GM12878 (cell line): ENCODE data around the gene ATP5F1B. TPM values are rescaled to one million over a fixed set of nuclear protein-coding genes. Genes with fewer than 3 reads are reported as not detected.

Source experiments
- ATAC-seq: fragments of 200-7000 bp; cut with Tn5 transposase; 3 replicates; pipeline ENCODE4 v1.9.1; 2020; ENCODE audit warnings: mild to moderate bottlenecking, moderate library complexity
- BruUV-seq: library from RNA; stranded (reverse); fragments of 400-500 nt; replicated peaks from 2 replicates; lab custom pipeline; 2021; lab: Mats Ljungman, UMichigan
- CTCF ChIA-PET: fragments of 300-600 bp; sonication (Branson Sonifier 250); formaldehyde crosslinking; extraction: SDS; loops from one replicate; lab custom pipeline; 2021; ENCODE audit warnings: inconsistent platforms; lab: Yijun Ruan, JAX
- POLR2A ChIA-PET: fragments of 350-600 bp; formaldehyde crosslinking; extraction: SDS; loops from one replicate; lab custom pipeline; 2021; ENCODE audit warnings: inconsistent platforms; lab: Charles Lee
- RAD21 ChIA-PET: fragments of 300-600 bp; sonication (Branson Sonifier 250); formaldehyde crosslinking; loops from one replicate; lab custom pipeline; 2023; ENCODE audit warnings: antibody characterized with exemption; ENCODE audit not compliant: unreplicated experiment; lab: Charles Lee
- SMC1A ChIA-PET: fragments of 300-600 bp; sonication (Branson Sonifier 250); formaldehyde crosslinking; loops from one replicate; lab custom pipeline; 2023; ENCODE audit not compliant: unreplicated experiment, uncharacterized antibody; lab: Charles Lee
- DNase-seq: peaks from one replicate; pipeline ENCODE4 v3.0.0-alpha.2; 2011; ENCODE audit warnings: low read depth, low spot score
- FAIRE-seq: peaks from 3 replicates; lab custom pipeline; 2011; peaks lifted over from hg19 to GRCh38; lab: Jason Lieb, UNC
- H2AFZ ChIP-seq: 2 replicates; pipeline ENCODE4 v1.6.0; 2011; ENCODE audit warnings: low read depth, low read length, control low read depth; ENCODE audit not compliant: control insufficient read depth
- H3K27ac ChIP-seq: 2 replicates; pipeline ENCODE4 v1.5.1; 2011; ENCODE audit warnings: control low read depth; ENCODE audit not compliant: control insufficient read depth, insufficient read depth
- H3K27me3 ChIP-seq, 2 experiments: replicated peaks in 1 of 2; 2 replicates each; pipeline versions ENCODE4 v1.6.0 to v1.6.1; 2011; ENCODE audit warnings: low read length in 1 of 2; ENCODE audit not compliant: control insufficient read depth in 2 of 2, insufficient read depth in 2 of 2
- H3K36me3 ChIP-seq, 2 experiments: 2 replicates each; pipeline ENCODE4 v1.5.1; 2011; ENCODE audit warnings: low read length in 1 of 2; ENCODE audit not compliant: control insufficient read depth in 2 of 2, insufficient read depth in 2 of 2
- H3K4me1 ChIP-seq: 2 replicates; pipeline ENCODE4 v1.6.1; 2011; ENCODE audit warnings: mild to moderate bottlenecking, low read length, moderate library complexity, mixed read lengths; ENCODE audit not compliant: control insufficient read depth, insufficient read depth
- H3K4me2 ChIP-seq: 2 replicates; pipeline ENCODE4 v1.6.0; 2011; ENCODE audit warnings: control low read depth; ENCODE audit not compliant: control insufficient read depth, insufficient read depth
- H3K4me3 ChIP-seq: fragments of 200-600 bp; sonication (generic); 2 replicates; pipeline ENCODE4 v1.5.1; 2016
- H3K79me2 ChIP-seq: 2 replicates; pipeline ENCODE4 v1.6.0; 2011; ENCODE audit warnings: low read length; ENCODE audit not compliant: control insufficient read depth, insufficient read depth
- H3K9ac ChIP-seq: 2 replicates; pipeline ENCODE4 v1.8.0; 2011; ENCODE audit warnings: low read length, control low read depth, mixed read lengths; ENCODE audit not compliant: control insufficient read depth, insufficient read depth
- H3K9me3 ChIP-seq: replicated peaks from 3 replicates; pipeline ENCODE4 v1.5.1; 2011; ENCODE audit warnings: mild to moderate bottlenecking, low read length; ENCODE audit not compliant: control insufficient read depth, insufficient read depth
- H4K20me1 ChIP-seq: 2 replicates; pipeline ENCODE4 v1.6.0; 2011; ENCODE audit not compliant: control insufficient read depth, insufficient read depth
- NFIC ChIP-seq: IDR thresholded peaks from 2 replicates; pipeline ENCODE4 v1.6.1; 2012; ENCODE audit warnings: low read depth, mild to moderate bottlenecking, inconsistent platforms, low read length, moderate library complexity
- POLR2A ChIP-seq: IDR thresholded peaks from 2 replicates; pipeline ENCODE4 v1.6.1; 2011; ENCODE audit warnings: low read depth, mild to moderate bottlenecking, low read length
- RB1 ChIP-seq: fragments of 450-650 bp; formaldehyde crosslinking; IDR thresholded peaks from 2 replicates; pipeline ENCODE4 v1.6.1; 2017; ENCODE audit warnings: mild to moderate bottlenecking, borderline replicate concordance
- SIX5 ChIP-seq: IDR thresholded peaks from 2 replicates; pipeline ENCODE4 v1.6.1; 2011; ENCODE audit warnings: mild to moderate bottlenecking, low read depth, low read length, moderate library complexity; ENCODE audit not compliant: severe bottlenecking
- TCF3 ChIP-seq: IDR thresholded peaks from 2 replicates; pipeline ENCODE4 v1.6.1; 2012; ENCODE audit warnings: low read depth, mild to moderate bottlenecking, low read length, borderline replicate concordance; ENCODE audit not compliant: insufficient read depth
- ZNF384 ChIP-seq: IDR thresholded peaks from 2 replicates; pipeline ENCODE4 v1.6.1; 2012; ENCODE audit warnings: low read depth, mild to moderate bottlenecking, low read length, improper control_type of control experiment, borderline replicate concordance
- ZZZ3 ChIP-seq: IDR thresholded peaks from 2 replicates; pipeline ENCODE4 v1.6.1; 2011; ENCODE audit warnings: low read depth; ENCODE audit not compliant: control insufficient read depth, insufficient read length
- WGBS: methylation state at CpG from one replicate; pipeline ENCODE4 v1.1.6; 2016; ENCODE audit warnings: low lambda C conversion rate; ENCODE audit not compliant: insufficient replicate concordance, insufficient coverage; ENCODE audit errors: missing lambda C conversion rate; 5-methylcytosine and 5-hydroxymethylcytosine counted together
- in situ Hi-C: fragments of 300-500 bp; cut with MboI; formaldehyde crosslinking; loops from 9 replicates; pipeline ENCODE4 v1.14.3; 2018; ENCODE audit warnings: mixed read lengths
- intact Hi-C: fragments of 100-400 bp; cut with micrococcal nuclease; formaldehyde crosslinking; loops from one replicate; pipeline ENCODE4 v1.14.2; 2022; ENCODE audit not compliant: unreplicated experiment
- polyA plus RNA-seq, 11 experiments: library from polyadenylated mRNA; depleted of rRNA in 4 of 11; unstranded in 6 of 11; stranded (reverse) in 5 of 11; fragments of >200 nt; fragmentation: Nextera tagmentation in 4 of 11; fragmentation: Illumina TruSeq in 1 of 11; extraction: Ambion mirVana in 4 of 11; extraction: Trizol in 1 of 11; gene quantifications; 1 replicate in 1 of 11; 2 replicates in 10 of 11; pipeline versions ENCODE4 v1.2.1 to v1.2.3, GENCODE V29; 2011 to 2016; ENCODE audit warnings: inconsistent platforms in 2 of 11, missing spikeins in 2 of 11, low read depth in 1 of 11
- total RNA-seq, 4 experiments: library from RNA; depleted of rRNA in 3 of 4; stranded (reverse); fragments of >200 nt in 3 of 4; fragmentation: Illumina TruSeq in 1 of 4; extraction: Trizol in 1 of 4; gene quantifications; 2 replicates each; pipeline versions ENCODE4 v1.2.1 to v1.2.3, GENCODE V29; 2013 to 2021
- TF ChIP-seq, protein P1 (sequence below): IDR thresholded peaks from 2 replicates; pipeline ENCODE4 v1.6.1; 2012; ENCODE audit warnings: low read depth, low read length, improper control_type of control experiment
- TF ChIP-seq, protein P2 (sequence below): fragments of 450-650 bp; IDR thresholded peaks from 2 replicates; pipeline ENCODE4 v1.6.1; 2018; ENCODE audit warnings: mild to moderate bottlenecking, low read depth, moderate library complexity; ENCODE audit not compliant: partially characterized antibody
- TF ChIP-seq, protein P3 (sequence below): fragments of 450-650 bp; IDR thresholded peaks from 2 replicates; pipeline ENCODE4 v1.6.1; 2016; ENCODE audit warnings: mild to moderate bottlenecking

The ATP5F1B gene
- total and polyA plus RNA-seq, 10 of the 15 experiments (the other 5 are each of a cell fraction or from before 2014, with no cell fraction given): 671 to 1,908 (median 1,031) TPM

DNA sequence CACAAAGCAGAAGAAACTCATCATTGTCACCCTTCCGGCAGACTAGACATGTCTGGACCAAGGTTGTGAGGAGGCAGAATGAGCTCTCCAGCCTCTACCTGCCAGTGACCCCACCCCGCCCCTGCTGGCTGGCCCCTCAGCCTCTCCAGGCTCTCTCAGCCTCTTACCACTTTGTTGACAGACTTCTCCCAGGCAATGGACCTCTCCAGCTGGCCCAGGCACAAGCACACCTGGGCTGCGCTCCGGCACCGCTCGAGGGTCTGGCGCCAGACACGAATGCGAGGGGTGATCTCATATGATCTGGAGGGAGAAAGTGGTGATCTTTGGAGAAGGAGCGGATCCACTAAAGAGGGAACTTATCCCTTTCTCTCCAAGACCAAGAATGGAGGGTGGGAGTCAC lies 46.0 kb downstream of the ATP5F1B start:
- POLR2A ChIA-PET: no interaction called here
- H4K20me1 ChIP-seq: no peaks in the 10 kb centered on the region; the same call in 1 of the 2 replicates
- CTCF ChIA-PET: interaction anchor here (3.9 kb wide), 1 partner anchor 36 kb away, joined by 43 read pairs; no protein-coding TSS in a partner anchor

DNA sequence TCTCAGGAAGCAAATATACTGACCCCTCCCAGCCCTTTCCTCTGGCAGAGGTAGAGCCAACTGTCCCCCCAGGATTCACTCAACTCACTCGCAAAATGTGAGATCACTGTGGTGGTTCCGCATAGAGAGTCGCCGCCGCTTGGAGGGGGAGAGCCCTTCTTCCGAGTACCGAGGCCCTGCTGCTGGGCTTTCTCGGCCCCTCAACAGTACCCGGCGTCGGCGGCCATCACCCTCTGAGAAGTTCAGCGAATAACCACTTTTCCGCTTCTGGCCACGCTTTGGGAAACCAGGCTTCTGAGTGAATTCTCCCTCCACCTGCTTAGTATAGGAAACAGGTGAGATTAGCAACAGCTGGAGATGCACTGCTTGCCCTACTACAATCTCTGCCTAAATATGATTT lies 46.7 kb downstream of the ATP5F1B start:
- CTCF ChIA-PET: no interaction called here
- H3K4me1 ChIP-seq: no peaks in the 10 kb centered on the region; the same call in 1 of the 2 replicates
- FAIRE-seq: no peak
- no peaks in the 10 kb centered on the region for H3K27me3 ChIP-seq
- RAD21 ChIA-PET: no interaction called here
- in situ Hi-C loops (no loop called here), intact Hi-C loops (loop anchor here (10.0 kb wide), 1 partner anchor 404 kb away; no protein-coding TSS in a partner anchor)
- H3K36me3 ChIP-seq: peaks cover 37 to 52% of the 10 kb centered on the region in 2 experiments
- H3K9me3 ChIP-seq: no peaks in the 10 kb centered on the region
- POLR2A ChIA-PET: no interaction called here
- H2AFZ ChIP-seq: no peak overlapping the region
- WGBS: 86% methylated on average over 15 of the region's 15 CpGs
- no peak overlapping the region for H3K4me3 ChIP-seq
- H3K79me2 ChIP-seq: no peaks in the 10 kb centered on the region
- H4K20me1 ChIP-seq: no peaks in the 10 kb centered on the region; the same call in 1 of the 2 replicates
- SMC1A ChIA-PET: interaction anchor here (1.4 kb wide), 1 partner anchor 37 kb away, joined by 3 read pairs; no protein-coding TSS in a partner anchor
- H3K4me2 ChIP-seq: no peak overlapping the region
- no peak overlapping the region for H3K27ac ChIP-seq
- no peak overlapping the region for H3K9ac ChIP-seq
- no peak for DNase-seq
- ATAC-seq: no peak
- no peak for TF ChIP-seq SIX5
- TF ChIP-seq ZZZ3: no peak
- TF ChIP-seq NFIC: no peak
- TF ChIP-seq ZNF384: no peak
- TF ChIP-seq, protein P1, sequence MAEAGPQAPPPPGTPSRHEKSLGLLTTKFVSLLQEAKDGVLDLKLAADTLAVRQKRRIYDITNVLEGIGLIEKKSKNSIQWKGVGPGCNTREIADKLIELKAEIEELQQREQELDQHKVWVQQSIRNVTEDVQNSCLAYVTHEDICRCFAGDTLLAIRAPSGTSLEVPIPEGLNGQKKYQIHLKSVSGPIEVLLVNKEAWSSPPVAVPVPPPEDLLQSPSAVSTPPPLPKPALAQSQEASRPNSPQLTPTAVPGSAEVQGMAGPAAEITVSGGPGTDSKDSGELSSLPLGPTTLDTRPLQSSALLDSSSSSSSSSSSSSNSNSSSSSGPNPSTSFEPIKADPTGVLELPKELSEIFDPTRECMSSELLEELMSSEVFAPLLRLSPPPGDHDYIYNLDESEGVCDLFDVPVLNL: no peak
- TF ChIP-seq, protein P2, sequence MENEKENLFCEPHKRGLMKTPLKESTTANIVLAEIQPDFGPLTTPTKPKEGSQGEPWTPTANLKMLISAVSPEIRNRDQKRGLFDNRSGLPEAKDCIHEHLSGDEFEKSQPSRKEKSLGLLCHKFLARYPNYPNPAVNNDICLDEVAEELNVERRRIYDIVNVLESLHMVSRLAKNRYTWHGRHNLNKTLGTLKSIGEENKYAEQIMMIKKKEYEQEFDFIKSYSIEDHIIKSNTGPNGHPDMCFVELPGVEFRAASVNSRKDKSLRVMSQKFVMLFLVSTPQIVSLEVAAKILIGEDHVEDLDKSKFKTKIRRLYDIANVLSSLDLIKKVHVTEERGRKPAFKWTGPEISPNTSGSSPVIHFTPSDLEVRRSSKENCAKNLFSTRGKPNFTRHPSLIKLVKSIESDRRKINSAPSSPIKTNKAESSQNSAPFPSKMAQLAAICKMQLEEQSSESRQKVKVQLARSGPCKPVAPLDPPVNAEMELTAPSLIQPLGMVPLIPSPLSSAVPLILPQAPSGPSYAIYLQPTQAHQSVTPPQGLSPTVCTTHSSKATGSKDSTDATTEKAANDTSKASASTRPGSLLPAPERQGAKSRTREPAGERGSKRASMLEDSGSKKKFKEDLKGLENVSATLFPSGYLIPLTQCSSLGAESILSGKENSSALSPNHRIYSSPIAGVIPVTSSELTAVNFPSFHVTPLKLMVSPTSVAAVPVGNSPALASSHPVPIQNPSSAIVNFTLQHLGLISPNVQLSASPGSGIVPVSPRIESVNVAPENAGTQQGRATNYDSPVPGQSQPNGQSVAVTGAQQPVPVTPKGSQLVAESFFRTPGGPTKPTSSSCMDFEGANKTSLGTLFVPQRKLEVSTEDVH: no peak
- BruUV-seq: no TSS peak

More for the DNA sequence above, 46.0 kb downstream of the ATP5F1B start:
- FAIRE-seq (no peak), ATAC-seq (no peak), DNase-seq (no peak)
- Histone ChIP-seq H3K79me2 (no peaks in the 10 kb centered on the region), H3K27ac (no peak overlapping the region), H3K27me3 (no peaks in the 10 kb centered on the region), H3K4me1 (no peaks in the 10 kb centered on the region; the same call in 1 of the 2 replicates), H3K36me3 (peaks cover 41 to 58% of the 10 kb centered on the region in 2 experiments), H2AFZ (no peak overlapping the region), H3K9me3 (no peaks in the 10 kb centered on the region), H3K9ac (no peak overlapping the region), H3K4me3 (no peak overlapping the region), H3K4me2 (no peak overlapping the region)
- no TSS peak for BruUV-seq
- intact Hi-C loops: loop anchor here (10.0 kb wide), 1 partner anchor 405 kb away; no protein-coding TSS in a partner anchor
- ChIA-PET SMC1A (interaction anchor here (1.4 kb wide), 1 partner anchor 37 kb away, joined by 3 read pairs; no protein-coding TSS in a partner anchor), RAD21 (no interaction called here)
- TF ChIP-seq RB1 (no peak), TCF3 (no peak), POLR2A (0 out of 2 replicates have a peak, but pooled peaks have one; percentile 11)
- TF ChIP-seq, protein P3, sequence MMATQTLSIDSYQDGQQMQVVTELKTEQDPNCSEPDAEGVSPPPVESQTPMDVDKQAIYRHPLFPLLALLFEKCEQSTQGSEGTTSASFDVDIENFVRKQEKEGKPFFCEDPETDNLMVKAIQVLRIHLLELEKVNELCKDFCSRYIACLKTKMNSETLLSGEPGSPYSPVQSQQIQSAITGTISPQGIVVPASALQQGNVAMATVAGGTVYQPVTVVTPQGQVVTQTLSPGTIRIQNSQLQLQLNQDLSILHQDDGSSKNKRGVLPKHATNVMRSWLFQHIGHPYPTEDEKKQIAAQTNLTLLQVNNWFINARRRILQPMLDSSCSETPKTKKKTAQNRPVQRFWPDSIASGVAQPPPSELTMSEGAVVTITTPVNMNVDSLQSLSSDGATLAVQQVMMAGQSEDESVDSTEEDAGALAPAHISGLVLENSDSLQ: no peak
- in situ Hi-C loops: no loop called here
- 89% methylated on average over 10 of the region's 10 CpGs for WGBS
